OCI-LY1 (cell line): ENCODE measurements around the gene SOX18.
A peak's percentile ranks its signal among the peaks of the same experiment; 100 is the strongest.

ENCODE experiments used
- H2AFZ ChIP-seq: fragments of 200-600 bp; sonication (generic), shearing (Covaris generic); 2 replicates; pipeline ENCODE4 v1.6.0; 2014; ENCODE audit warnings: antibody characterized with exemption, mild to moderate bottlenecking, low read length
- H3F3A ChIP-seq: fragments of 200-600 bp; sonication (generic), shearing (Covaris generic); 2 replicates; pipeline ENCODE4 v1.6.0; 2014; ENCODE audit warnings: mild to moderate bottlenecking, antibody characterized with exemption, low read length, moderate library complexity; ENCODE audit not compliant: insufficient read depth
- H3K27ac ChIP-seq: fragments of 200-600 bp; sonication (generic); 2 replicates; pipeline ENCODE4 v1.5.1; 2014; ENCODE audit warnings: low read length, mixed run types, mild to moderate bottlenecking, low read depth; ENCODE audit not compliant: poor library complexity, severe bottlenecking
- H3K27me3 ChIP-seq: fragments of 200-600 bp; sonication (generic); 2 replicates; pipeline ENCODE4 v1.6.0; 2014; ENCODE audit warnings: antibody characterized with exemption, mild to moderate bottlenecking, low read length, moderate library complexity; ENCODE audit not compliant: insufficient read depth
- H3K36me3 ChIP-seq: fragments of 200-600 bp; sonication (generic); 2 replicates; pipeline ENCODE4 v1.6.1; 2014; ENCODE audit warnings: mild to moderate bottlenecking, antibody characterized with exemption, low read length, moderate library complexity, mixed read lengths; ENCODE audit not compliant: insufficient read depth
- H3K4me1 ChIP-seq: fragments of 200-600 bp; sonication (generic); 2 replicates; pipeline ENCODE4 v1.5.1; 2014; ENCODE audit warnings: mild to moderate bottlenecking, low read length, moderate library complexity; ENCODE audit not compliant: insufficient read depth, severe bottlenecking
- H3K4me2 ChIP-seq: fragments of 200-600 bp; sonication (generic), shearing (Covaris generic); 2 replicates; pipeline ENCODE4 v1.6.1; 2014; ENCODE audit warnings: low read length
- H3K4me3 ChIP-seq: fragments of 200-600 bp; sonication (generic); 2 replicates; pipeline ENCODE4 v1.5.1; 2014; ENCODE audit warnings: low read length, low read depth, mild to moderate bottlenecking, mixed read lengths; ENCODE audit not compliant: poor library complexity, severe bottlenecking
- H3K79me2 ChIP-seq: fragments of 200-600 bp; shearing (Covaris generic); 2 replicates; pipeline ENCODE4 v1.6.1; 2016; ENCODE audit warnings: mixed run types, low read length, mixed read lengths; ENCODE audit not compliant: insufficient read depth
- H3K9ac ChIP-seq: fragments of 200-600 bp; sonication (generic), shearing (Covaris generic); 2 replicates; pipeline ENCODE4 v1.6.1; 2014; ENCODE audit warnings: mild to moderate bottlenecking, low read length, mixed read lengths
- H3K9me2 ChIP-seq: fragments of 200-600 bp; sonication (generic), shearing (Covaris generic); 2 replicates; pipeline ENCODE4 v1.6.1; 2014; ENCODE audit warnings: low read depth, mild to moderate bottlenecking, low read length, mixed read lengths
- H3K9me3 ChIP-seq: fragments of 200-600 bp; shearing (Covaris generic); 2 replicates; pipeline ENCODE4 v1.6.1; 2014; ENCODE audit warnings: low read length, mixed read lengths
- H4K20me1 ChIP-seq: fragments of 200-600 bp; sonication (generic), shearing (Covaris generic); 2 replicates; pipeline ENCODE4 v1.6.0; 2016; ENCODE audit warnings: mild to moderate bottlenecking, low read length; ENCODE audit not compliant: insufficient read depth
- EZH2 ChIP-seq: fragments of 200-600 bp; sonication (generic), shearing (Covaris generic); IDR thresholded peaks from 2 replicates; pipeline ENCODE4 v1.8.0; 2017; ENCODE audit warnings: borderline replicate concordance, mixed run types, mild to moderate bottlenecking, antibody characterized with exemption, low read length, moderate library complexity, mixed read lengths
- TF ChIP-seq, protein P1 (sequence below): fragments of 200-600 bp; sonication (generic), shearing (Covaris generic); IDR thresholded peaks from 2 replicates; pipeline ENCODE4 v1.5.1; 2017; ENCODE audit warnings: mild to moderate bottlenecking, antibody characterized with exemption, low read length, moderate library complexity, mixed read lengths

Gene SOX18

DNA sequence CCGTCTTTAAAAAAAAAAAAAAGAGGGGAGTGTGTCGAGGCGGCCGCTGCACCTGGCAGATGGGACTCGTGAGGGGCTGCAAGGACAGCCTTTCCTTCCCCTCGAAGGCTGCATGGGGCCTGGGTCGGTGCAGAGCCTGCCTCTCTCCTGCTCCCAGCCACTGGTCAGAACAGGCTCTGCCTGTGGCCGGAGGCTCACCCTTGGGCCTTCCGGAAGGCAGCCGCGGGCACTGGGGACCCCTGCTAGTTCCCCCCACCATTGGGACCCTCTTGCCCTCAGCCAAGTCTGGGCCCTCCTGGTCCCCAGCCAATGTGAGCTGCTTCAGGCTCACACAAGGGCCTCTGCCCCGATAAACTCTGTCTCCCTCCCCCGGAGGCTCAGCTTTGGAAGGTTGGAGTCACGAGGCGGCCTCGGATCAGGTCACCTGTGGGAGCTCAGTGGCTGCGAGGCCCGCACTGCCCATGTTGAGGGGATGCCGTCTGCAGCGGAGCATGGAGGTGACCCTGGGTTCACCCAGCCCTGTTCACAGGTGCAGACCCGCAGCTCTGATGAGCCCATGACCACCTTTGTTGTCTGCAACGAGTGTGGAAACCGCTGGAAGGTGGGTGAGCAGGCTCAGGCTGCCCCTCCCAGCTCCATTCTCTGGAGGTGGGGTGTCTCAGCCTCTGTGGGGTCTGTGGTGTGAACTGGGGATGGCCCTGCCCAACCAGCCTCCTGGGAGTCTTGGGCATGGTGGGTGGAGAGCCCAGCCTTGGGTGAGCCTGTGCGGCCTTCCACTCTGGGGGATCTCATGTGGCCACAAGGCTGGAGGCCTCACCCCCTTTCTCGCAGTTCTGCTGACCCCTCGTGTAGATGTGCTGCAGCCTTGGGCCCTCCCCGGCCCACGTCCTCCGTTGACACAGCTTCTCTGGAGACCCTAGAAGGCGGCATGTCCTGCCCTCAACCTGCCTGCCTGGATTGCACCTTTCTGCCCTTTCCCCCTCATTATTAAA, 22.2 kb upstream of the SOX18 start:
- H3K27ac ChIP-seq: no peak overlapping the region

DNA sequence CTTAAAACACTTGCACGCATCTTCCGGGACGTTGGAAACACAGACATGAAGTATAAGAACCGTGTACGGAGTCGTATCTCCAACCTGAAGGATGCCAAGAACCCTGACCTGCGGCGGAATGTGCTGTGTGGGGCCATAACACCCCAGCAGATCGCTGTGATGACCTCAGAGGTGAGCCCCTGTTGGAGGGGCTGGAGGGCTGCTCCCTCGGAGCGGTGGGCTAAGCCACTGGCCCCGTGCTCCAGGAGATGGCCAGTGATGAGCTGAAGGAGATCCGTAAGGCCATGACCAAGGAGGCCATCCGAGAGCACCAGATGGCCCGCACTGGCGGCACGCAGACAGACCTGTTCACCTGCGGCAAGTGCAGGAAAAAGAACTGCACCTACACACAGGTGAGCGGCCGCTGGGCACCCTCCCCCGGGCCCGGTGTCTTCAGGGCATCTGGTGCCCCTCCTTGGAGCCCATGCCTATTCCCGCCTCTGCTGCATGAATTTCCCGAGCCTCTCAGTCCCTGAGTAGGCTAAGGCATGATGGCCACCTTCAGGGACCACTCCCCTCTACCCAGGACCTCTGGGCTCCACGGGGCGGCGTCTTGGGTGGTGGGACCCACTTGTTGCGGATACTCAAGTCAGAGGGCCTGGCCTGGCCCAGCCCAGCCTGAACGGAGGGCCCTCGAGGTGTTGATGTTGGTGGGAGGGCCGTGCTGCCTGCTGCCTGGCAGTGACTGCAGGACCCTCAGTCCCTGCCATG, 21.0 kb upstream of the SOX18 start:
- H3K9me2 ChIP-seq: no peaks in the 10 kb centered on the region
- TF ChIP-seq EZH2: no peak
- TF ChIP-seq, protein P1, sequence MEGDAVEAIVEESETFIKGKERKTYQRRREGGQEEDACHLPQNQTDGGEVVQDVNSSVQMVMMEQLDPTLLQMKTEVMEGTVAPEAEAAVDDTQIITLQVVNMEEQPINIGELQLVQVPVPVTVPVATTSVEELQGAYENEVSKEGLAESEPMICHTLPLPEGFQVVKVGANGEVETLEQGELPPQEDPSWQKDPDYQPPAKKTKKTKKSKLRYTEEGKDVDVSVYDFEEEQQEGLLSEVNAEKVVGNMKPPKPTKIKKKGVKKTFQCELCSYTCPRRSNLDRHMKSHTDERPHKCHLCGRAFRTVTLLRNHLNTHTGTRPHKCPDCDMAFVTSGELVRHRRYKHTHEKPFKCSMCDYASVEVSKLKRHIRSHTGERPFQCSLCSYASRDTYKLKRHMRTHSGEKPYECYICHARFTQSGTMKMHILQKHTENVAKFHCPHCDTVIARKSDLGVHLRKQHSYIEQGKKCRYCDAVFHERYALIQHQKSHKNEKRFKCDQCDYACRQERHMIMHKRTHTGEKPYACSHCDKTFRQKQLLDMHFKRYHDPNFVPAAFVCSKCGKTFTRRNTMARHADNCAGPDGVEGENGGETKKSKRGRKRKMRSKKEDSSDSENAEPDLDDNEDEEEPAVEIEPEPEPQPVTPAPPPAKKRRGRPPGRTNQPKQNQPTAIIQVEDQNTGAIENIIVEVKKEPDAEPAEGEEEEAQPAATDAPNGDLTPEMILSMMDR: no peak
- no peak overlapping the region for H2AFZ ChIP-seq
- no peaks in the 10 kb centered on the region for H4K20me1 ChIP-seq
- no peak overlapping the region for H3K27ac ChIP-seq
- no peak overlapping the region for H3K4me3 ChIP-seq
- no peak overlapping the region for H3K4me2 ChIP-seq
- H3K4me1 ChIP-seq: peaks cover 9% of the 10 kb centered on the region
- no peak overlapping the region for H3K9ac ChIP-seq
- no peaks in the 10 kb centered on the region for H3F3A ChIP-seq
- no peaks in the 10 kb centered on the region; the same call in 1 of the 2 replicates for H3K36me3 ChIP-seq
- no peaks in the 10 kb centered on the region for H3K79me2 ChIP-seq
- peaks cover 9% of the 10 kb centered on the region; the same call in 1 of the 2 replicates for H3K27me3 ChIP-seq
- no peaks in the 10 kb centered on the region for H3K9me3 ChIP-seq

More for the DNA sequence above, 22.2 kb upstream of the SOX18 start:
- H3K9ac ChIP-seq: no peak overlapping the region
- H3K9me3 ChIP-seq: no peaks in the 10 kb centered on the region
- no peaks in the 10 kb centered on the region; the same call in 1 of the 2 replicates for H3K36me3 ChIP-seq
- H2AFZ ChIP-seq: no peak overlapping the region
- TF ChIP-seq, protein P1: no peak
- no peak for TF ChIP-seq EZH2
- H3F3A ChIP-seq: no peaks in the 10 kb centered on the region
- H3K79me2 ChIP-seq: no peaks in the 10 kb centered on the region
- peaks cover 9% of the 10 kb centered on the region; the same call in 1 of the 2 replicates for H3K27me3 ChIP-seq
- no peaks in the 10 kb centered on the region for H3K9me2 ChIP-seq
- no peaks in the 10 kb centered on the region for H3K4me1 ChIP-seq
- no peak overlapping the region for H3K4me2 ChIP-seq
- no peak overlapping the region for H3K4me3 ChIP-seq
- H4K20me1 ChIP-seq: no peaks in the 10 kb centered on the region

DNA sequence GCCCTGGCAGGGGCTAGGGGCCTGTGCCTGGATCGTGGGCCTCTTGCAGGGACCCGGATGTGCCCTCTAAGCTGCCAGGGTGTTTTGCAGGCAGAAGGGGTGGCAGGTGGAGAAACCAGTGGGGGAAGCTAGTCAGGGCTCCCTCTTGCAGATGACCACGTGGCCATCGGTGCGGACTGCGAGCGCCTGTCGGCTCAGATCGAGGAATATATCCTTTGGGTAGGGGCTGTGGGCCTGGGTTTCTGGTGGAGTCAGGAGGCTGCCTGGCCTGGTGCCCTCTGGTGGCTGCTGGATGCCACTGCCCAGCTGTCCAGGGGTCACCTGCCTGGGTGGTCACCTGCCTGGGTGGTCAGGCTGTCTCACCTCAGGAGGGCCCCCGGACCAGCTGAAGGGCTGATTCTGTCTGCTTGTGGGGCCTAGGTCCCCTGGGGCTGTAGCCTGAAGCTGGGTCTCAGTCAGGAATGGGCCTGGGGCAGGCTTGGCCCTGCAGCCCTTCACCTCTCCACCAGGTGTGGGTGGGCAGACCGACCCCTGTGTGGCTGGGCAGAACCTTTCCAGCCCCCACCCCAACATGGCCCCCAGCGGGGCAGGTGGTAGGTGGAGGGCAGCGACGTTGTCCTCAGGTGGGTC, 20.3 kb upstream of the SOX18 start:
- Histone ChIP-seq H2AFZ (no peak overlapping the region), H3K36me3 (no peaks in the 10 kb centered on the region; the same call in 1 of the 2 replicates), H3F3A (no peaks in the 10 kb centered on the region), H3K27ac (no peak overlapping the region), H3K9me3 (no peaks in the 10 kb centered on the region), H4K20me1 (no peaks in the 10 kb centered on the region), H3K4me1 (peaks cover 14% of the 10 kb centered on the region), H3K9me2 (no peaks in the 10 kb centered on the region), H3K4me3 (no peak overlapping the region), H3K4me2 (no peak overlapping the region), H3K9ac (no peak overlapping the region), H3K79me2 (no peaks in the 10 kb centered on the region), H3K27me3 (peaks cover 9% of the 10 kb centered on the region; the same call in 1 of the 2 replicates)
- TF ChIP-seq EZH2: no peak
- TF ChIP-seq, protein P1: peak; percentile 59
